EL (cell line): ENCODE data around the gene SPRED2.

Source experiments
- DNase-seq: peaks from one replicate; pipeline ENCODE4 v3.0.0-alpha.2; 2016

SPRED2 gene

GRCh38 chr2:65411056-65411795 lies 21.2 kb downstream of the SPRED2 start:
- DNase-seq: no peak

- DNase-seq: no peak
These were observed 23.4 kb downstream of the SPRED2 start for GRCh38 chr2:65409045-65409444.

- DNase-seq: no peak
These were observed 25.2 kb downstream of the SPRED2 start for GRCh38 chr2:65407240-65407639.

GRCh38 chr2:65404988-65405697 lies 27.3 kb downstream of the SPRED2 start:
- DNase-seq: no peak

GRCh38 chr2:65403529-65403915 lies 28.9 kb downstream of the SPRED2 start:
- no peak for DNase-seq

- no peak for DNase-seq
These were observed 29.4 kb downstream of the SPRED2 start for GRCh38 chr2:65402780-65403528.

- no peak for DNase-seq
These were observed 30.1 kb downstream of the SPRED2 start for GRCh38 chr2:65402323-65402722.

- peak; percentile 19 for DNase-seq
These were observed 35.3 kb downstream of the SPRED2 start for GRCh38 chr2:65397122-65397521.

- no peak for DNase-seq
These were observed 35.9 kb downstream of the SPRED2 start for GRCh38 chr2:65396348-65397026.

GRCh38 chr2:65395621-65396347 lies 36.6 kb downstream of the SPRED2 start:
- DNase-seq: no peak

GRCh38 chr2:65393743-65394422 lies 38.5 kb downstream of the SPRED2 start:
- DNase-seq: no peak

- DNase-seq: no peak
These were observed 39.4 kb downstream of the SPRED2 start for GRCh38 chr2:65393046-65393445.

- DNase-seq: no peak
These were observed 39.8 kb downstream of the SPRED2 start for GRCh38 chr2:65392609-65393008.

GRCh38 chr2:65390134-65390533 lies 42.3 kb downstream of the SPRED2 start:
- no peak for DNase-seq

- no peak for DNase-seq
These were observed 42.9 kb downstream of the SPRED2 start for GRCh38 chr2:65389476-65389875.

GRCh38 chr2:65388596-65389390 lies 43.6 kb downstream of the SPRED2 start:
- no peak for DNase-seq

GRCh38 chr2:65388051-65388531 lies 44.3 kb downstream of the SPRED2 start:
- no peak for DNase-seq

- no peak for DNase-seq
These were observed 45.4 kb downstream of the SPRED2 start for GRCh38 chr2:65386989-65387388.

GRCh38 chr2:65386344-65386743 lies 46.1 kb downstream of the SPRED2 start:
- no peak for DNase-seq

GRCh38 chr2:65383541-65384488 lies 48.6 kb downstream of the SPRED2 start:
- no peak for DNase-seq
